ENCODE data around the gene KCNA1. TPM values are rescaled to one million over a fixed set of nuclear protein-coding genes. Genes with fewer than 3 reads are reported as not detected.

KCNA1 gene
- total and polyA plus RNA-seq, 8 donors = 0.19 TPM; not detected in 7

DNA sequence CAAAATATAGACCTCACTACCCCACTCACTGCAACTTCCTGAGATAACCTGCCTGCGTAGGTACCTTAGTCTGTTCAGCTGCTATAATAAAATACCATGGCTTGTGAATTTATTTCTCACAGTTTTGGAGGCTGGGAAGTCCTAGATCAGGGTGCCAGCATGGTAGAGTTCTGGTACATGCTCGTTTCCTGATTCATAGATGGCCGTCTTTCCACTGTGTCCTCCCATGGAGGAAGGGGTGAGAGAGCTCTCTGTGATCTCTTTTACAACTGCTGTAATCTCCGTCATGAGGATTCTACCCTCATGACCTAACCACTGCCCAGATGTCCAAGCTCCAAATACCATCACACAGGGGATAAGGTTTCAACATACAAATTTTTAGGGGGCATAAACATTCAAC lies 49.7 kb downstream of the KCNA1 start:
- WGBS, 2 donors = 60 to 79% methylated on average over 4 of the region's 4 CpGs
- TF ChIP-seq, protein P1, sequence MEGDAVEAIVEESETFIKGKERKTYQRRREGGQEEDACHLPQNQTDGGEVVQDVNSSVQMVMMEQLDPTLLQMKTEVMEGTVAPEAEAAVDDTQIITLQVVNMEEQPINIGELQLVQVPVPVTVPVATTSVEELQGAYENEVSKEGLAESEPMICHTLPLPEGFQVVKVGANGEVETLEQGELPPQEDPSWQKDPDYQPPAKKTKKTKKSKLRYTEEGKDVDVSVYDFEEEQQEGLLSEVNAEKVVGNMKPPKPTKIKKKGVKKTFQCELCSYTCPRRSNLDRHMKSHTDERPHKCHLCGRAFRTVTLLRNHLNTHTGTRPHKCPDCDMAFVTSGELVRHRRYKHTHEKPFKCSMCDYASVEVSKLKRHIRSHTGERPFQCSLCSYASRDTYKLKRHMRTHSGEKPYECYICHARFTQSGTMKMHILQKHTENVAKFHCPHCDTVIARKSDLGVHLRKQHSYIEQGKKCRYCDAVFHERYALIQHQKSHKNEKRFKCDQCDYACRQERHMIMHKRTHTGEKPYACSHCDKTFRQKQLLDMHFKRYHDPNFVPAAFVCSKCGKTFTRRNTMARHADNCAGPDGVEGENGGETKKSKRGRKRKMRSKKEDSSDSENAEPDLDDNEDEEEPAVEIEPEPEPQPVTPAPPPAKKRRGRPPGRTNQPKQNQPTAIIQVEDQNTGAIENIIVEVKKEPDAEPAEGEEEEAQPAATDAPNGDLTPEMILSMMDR (IDR thresholded peaks at IDR 0.05) = no peak
- H3K27me3 ChIP-seq = no peaks in the 10 kb centered on the region
- no peak for FAIRE-seq
- no peak for DNase-seq
- intact Hi-C loops (cut with DNase I) = no loop called here
- H3K36me3 ChIP-seq = no peaks in the 10 kb centered on the region
- ATAC-seq = no peak
- H3K4me1 ChIP-seq = no peaks in the 10 kb centered on the region
- H3K4me3 ChIP-seq = no peak overlapping the region
- H3K9me3 ChIP-seq = no peaks in the 10 kb centered on the region
- no peak overlapping the region for H3K27ac ChIP-seq

DNA sequence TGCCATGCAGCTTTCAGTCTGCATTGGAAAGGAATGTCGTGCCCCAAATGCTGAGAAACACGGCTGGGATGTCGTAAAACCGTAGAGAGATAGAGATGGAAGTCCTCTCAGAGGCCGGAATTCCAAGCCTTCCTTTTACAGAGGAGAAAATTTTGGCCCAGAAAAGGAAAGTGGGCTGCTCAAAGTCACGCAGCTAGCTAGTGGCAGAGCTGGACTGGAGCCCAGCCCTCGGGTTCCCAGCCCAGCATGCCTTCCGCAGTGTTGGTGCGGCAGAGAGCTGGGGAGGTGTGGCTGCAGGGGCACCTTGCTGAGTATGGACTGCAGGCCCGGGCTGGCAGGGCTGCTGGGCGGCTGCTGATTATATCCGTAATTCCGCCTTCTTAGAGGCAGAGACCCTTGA lies 50.3 kb downstream of the KCNA1 start:
- H3K9me3 ChIP-seq = no peaks in the 10 kb centered on the region
- ATAC-seq (no peak), FAIRE-seq (no peak), DNase-seq (no peak)
- H3K4me1 ChIP-seq = no peaks in the 10 kb centered on the region
- intact Hi-C loops (cut with DNase I) = no loop called here
- no peaks in the 10 kb centered on the region for H3K36me3 ChIP-seq
- TF ChIP-seq, protein P1 (IDR thresholded peaks at IDR 0.05) = no peak
- H3K27me3 ChIP-seq = no peaks in the 10 kb centered on the region
- H3K4me3 ChIP-seq = no peak overlapping the region
- 44 to 47% methylated on average over 13 of the region's 13 CpGs for WGBS, 2 donors
- no peak overlapping the region for H3K27ac ChIP-seq

DNA sequence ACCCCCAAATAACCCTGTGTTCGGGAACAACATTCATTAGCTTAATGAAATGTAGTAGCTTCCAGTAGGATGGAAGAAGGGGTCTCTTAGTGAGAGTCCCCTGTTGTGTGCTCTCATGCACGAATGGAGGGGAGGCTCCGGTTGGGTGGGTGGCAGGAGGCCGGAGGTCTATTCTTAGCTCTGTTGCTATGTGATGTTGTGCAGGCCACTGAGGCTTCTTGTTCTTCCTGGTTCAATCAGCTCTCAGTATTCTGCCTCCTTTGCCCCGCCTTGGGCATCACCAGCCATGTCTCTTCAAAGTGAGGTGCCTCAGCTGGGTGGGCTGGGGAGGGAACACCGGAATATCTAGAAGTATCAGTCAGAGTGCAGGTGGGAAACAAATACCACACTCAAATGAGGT lies 50.8 kb downstream of the KCNA1 start:
- no peak for ATAC-seq
- intact Hi-C loops (cut with DNase I) = no loop called here
- Histone ChIP-seq H3K9me3 (no peaks in the 10 kb centered on the region), H3K27ac (no peak overlapping the region), H3K27me3 (no peaks in the 10 kb centered on the region), H3K4me1 (no peaks in the 10 kb centered on the region), H3K4me3 (no peak overlapping the region), H3K36me3 (no peaks in the 10 kb centered on the region)
- no peak for FAIRE-seq
- no peak for DNase-seq
- 76 to 80% methylated on average over 6 of the region's 6 CpGs for WGBS, 2 donors
- TF ChIP-seq, protein P1 (IDR thresholded peaks at IDR 0.05) = no peak

DNA sequence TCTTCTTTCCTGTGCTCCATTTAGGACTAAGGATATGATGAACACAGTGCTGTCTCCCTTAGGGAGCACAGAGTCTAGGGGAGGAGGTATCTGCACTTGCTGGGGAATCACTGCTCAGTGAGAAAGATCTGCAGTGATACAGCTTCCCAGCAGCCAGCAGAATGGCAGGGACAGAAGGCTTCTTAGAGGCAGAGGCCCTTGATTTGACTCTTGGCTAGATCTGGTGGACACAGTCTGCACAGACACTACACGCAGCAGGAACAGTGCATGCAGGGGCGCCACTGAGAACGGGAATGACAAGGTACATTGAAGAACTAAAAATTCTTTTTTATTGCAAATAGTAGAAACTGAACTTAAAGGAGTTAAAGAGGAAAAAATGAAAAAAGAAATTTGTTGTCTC lies 51.6 kb downstream of the KCNA1 start:
- DNase-seq = no peak
- intact Hi-C loops (cut with DNase I) = no loop called here
- WGBS, 2 donors = 63 to 76% methylated on average over 3 of the region's 3 CpGs
- TF ChIP-seq, protein P1 (IDR thresholded peaks at IDR 0.05) = no peak
- Histone ChIP-seq H3K4me1 (no peaks in the 10 kb centered on the region), H3K27ac (no peak overlapping the region), H3K27me3 (no peaks in the 10 kb centered on the region), H3K9me3 (no peaks in the 10 kb centered on the region), H3K4me3 (no peak overlapping the region), H3K36me3 (no peaks in the 10 kb centered on the region)
- no peak for FAIRE-seq
- no peak for ATAC-seq

DNA sequence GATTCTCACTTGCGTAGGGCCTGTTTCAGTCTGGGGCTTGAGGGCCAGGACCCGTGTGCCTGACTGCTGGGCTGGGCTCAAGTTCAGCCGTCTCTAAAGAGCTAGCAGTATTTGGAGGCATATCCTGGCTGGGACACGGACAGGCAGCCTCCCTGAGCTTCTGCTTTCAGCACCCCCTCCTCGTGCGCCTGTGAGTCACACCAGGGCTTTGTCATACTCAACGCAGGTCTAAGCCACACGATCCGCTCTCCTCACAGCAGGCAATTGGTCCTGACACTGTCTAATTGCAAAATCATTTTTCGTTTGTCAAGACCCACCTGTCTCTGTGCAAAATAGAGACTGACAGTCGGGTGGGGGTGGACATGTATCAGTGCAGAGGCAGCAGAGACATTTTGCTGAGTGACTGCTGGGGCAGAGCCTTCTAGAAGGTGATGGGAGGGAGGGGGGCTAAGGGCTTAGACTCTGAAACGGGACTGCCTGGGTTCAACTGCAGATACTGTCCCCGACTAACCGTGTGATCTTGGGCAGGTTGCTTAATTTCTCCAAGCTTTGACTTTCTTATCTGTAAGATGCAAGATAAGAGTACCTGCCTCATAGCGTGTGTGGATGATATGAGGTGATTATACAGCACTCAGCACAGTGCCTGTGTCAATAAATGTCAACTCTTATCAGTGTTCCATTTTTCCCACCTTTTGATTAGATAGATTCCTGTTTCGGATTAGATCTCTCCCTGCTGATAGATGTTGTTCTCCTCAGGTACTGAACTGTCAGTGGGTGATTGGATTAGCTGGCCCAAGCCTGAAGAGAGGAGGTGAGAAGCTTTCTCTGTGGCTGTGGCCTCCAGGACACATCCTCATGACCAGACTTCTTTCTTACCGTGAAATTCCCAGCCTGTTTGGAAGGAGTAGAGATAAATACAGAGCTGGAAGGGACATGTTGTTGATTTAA lies 53.1 kb downstream of the KCNA1 start:
- Histone ChIP-seq H3K4me3 (no peak overlapping the region), H3K27ac (no peak overlapping the region), H3K27me3 (no peaks in the 10 kb centered on the region), H3K4me1 (no peaks in the 10 kb centered on the region), H3K36me3 (no peaks in the 10 kb centered on the region), H3K9me3 (no peaks in the 10 kb centered on the region)
- ATAC-seq (no peak), FAIRE-seq (no peak), DNase-seq (no peak)
- intact Hi-C loops (cut with DNase I) = no loop called here
- WGBS, 2 donors = 31 to 38% methylated on average over 17 of the region's 17 CpGs
- TF ChIP-seq, protein P1 (IDR thresholded peaks at IDR 0.05) = no peak
